22Rv1 (cell line): ENCODE data around the gene ADH7.

Source experiments
- H3K27ac ChIP-seq: fragments of 450-650 bp; 2 replicates; pipeline ENCODE4 v1.5.1; 2017
- CTCF ChIP-seq: fragments of 450-650 bp; IDR thresholded peaks from 2 replicates; pipeline ENCODE4 v1.5.1; 2017; ENCODE audit warnings: mild to moderate bottlenecking
- ZFX ChIP-seq: fragments of 450-650 bp; IDR thresholded peaks from 2 replicates; pipeline ENCODE4 v1.6.1; 2017; ENCODE audit warnings: antibody characterized with exemption, borderline replicate concordance

ADH7 gene

GRCh38 chr4:99435154-99435553, at the start of gene ADH7:
Gene ADH7 (minus strand): TSS chr4:99435342. CDS start chr4:99435233, 109 bp downstream.
- H3K27ac ChIP-seq = peak within 1 kb of the TSS; percentile 24; the same call in 1 of the 2 replicates
- TF ChIP-seq CTCF = no peak
- no peak for TF ChIP-seq ZFX

GRCh38 chr4:99483636-99484035, 48.5 kb upstream of the ADH7 start:
- H3K27ac ChIP-seq = no peak overlapping the region
- no peak for TF ChIP-seq ZFX
- no peak for TF ChIP-seq CTCF

- no peak for TF ChIP-seq CTCF
- TF ChIP-seq ZFX = no peak
- H3K27ac ChIP-seq = no peak overlapping the region
Observed at GRCh38 chr4:99473131-99473530, 38.0 kb upstream of the ADH7 start.

- H3K27ac ChIP-seq = no peak overlapping the region
- no peak for TF ChIP-seq ZFX
Observed at GRCh38 chr4:99471896-99472295, 36.8 kb upstream of the ADH7 start.

GRCh38 chr4:99471349-99471748, 36.2 kb upstream of the ADH7 start:
- no peak for TF ChIP-seq CTCF
- no peak for TF ChIP-seq ZFX
- no peak overlapping the region for H3K27ac ChIP-seq

- no peak for TF ChIP-seq CTCF
- TF ChIP-seq ZFX = no peak
- no peak overlapping the region for H3K27ac ChIP-seq
Observed at GRCh38 chr4:99468889-99469288, 33.7 kb upstream of the ADH7 start.

GRCh38 chr4:99467887-99468286, 32.7 kb upstream of the ADH7 start:
- no peak overlapping the region for H3K27ac ChIP-seq
- no peak for TF ChIP-seq CTCF
- TF ChIP-seq ZFX = no peak

- no peak overlapping the region for H3K27ac ChIP-seq
- TF ChIP-seq CTCF (no peak), ZFX (no peak)
Observed at GRCh38 chr4:99463566-99463965, 28.4 kb upstream of the ADH7 start.
